Muscle of back (tissue), 13 donors: ENCODE data around the gene OR10H3. TPM values are rescaled to one million over a fixed set of nuclear protein-coding genes. Genes with fewer than 3 reads are reported as not detected.
A peak's percentile ranks its signal among the peaks of the same experiment; 100 is the strongest.
"Not testable (repeated sequence)": the region's sequence is repeated elsewhere in the genome, so short reads cannot be mapped to it uniquely, and the experiment has no call there.

Experiments used
- DNase-seq, 3 donors: peaks; one replicate each; pipeline versions ENCODE4 v3.0.0 to v3.0.0-alpha.2; 2013
- long read RNA-seq, 9 donors: transcript quantifications; one replicate each; lab custom pipeline, GENCODE V29; 2026
- polyA plus RNA-seq, 10 donors: library from polyadenylated mRNA; unstranded; fragments of 120-200 nt; gene quantifications; one replicate each; pipeline ENCODE4 v1.2.1, GENCODE V29; 2013; ENCODE audit not compliant: insufficient read length in 10 of 10

OR10H3 gene
- not detected for polyA plus RNA-seq
- long read RNA-seq, donor 1: 0 reads
- long read RNA-seq, donor 2: 0 reads
- long read RNA-seq, donor 3: 0 reads
- long read RNA-seq, donor 4: 0 reads
- long read RNA-seq, donor 5: 0 reads
- long read RNA-seq, donor 6: 0 reads
- long read RNA-seq, donor 7: 0 reads
- long read RNA-seq, donor 8: 0 reads
- long read RNA-seq, donor 9: 0 reads

DNA sequence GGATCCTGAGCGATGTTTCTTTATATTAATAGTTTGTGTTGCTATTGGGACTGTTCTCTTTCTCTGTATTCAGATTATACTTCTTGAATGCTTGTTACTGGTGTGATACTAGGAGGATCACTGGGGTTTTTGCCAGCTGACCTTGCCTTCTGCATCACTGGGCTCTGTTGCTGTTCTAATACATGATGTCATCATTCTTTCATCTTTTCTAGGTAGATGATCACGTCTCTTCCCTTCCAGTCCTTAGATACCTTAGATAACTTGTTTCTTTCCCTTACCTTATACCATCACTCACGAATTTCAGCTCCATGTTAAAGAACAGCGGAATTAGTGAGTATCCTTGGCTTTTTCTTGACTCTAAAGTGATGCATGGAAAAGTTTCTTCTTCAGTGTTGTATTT is at the start of gene OR10H3:
TSS of gene OR10H3 (plus strand) at position 264 of the 400 bp plus-strand sequence. CDS start 3,408 bp downstream, outside the sequence.
- DNase-seq: no peak

DNA sequence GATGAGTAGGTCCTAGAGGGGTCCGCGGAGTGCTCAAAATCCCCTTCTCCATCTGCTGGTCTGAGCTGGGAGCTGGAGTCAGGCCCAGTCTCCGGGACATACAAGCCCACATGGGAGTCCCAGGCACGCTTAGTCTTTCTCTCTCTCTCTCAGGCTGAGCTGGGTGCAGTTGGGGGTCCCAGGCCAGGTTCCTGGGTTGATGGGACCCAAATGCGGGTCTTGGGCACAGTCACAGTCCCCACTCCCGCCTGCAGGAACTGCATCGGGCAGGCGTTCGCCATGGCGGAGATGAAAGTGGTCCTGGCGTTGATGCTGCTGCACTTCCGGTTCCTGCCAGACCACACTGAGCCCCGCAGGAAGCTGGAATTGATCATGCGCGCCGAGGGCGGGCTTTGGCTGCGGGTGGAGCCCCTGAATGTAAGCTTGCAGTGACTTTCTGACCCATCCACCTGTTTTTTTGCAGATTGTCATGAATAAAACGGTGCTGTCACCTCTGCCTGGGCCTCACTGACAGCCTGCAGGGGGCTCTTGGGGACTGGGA is 41.1 kb upstream of the OR10H3 start:
- DNase-seq: no peak

- DNase-seq: peak in 2 of 3 donors; percentile 7 to 34
Measured at GRCh38 chr19:15701757-15702533, 35.8 kb upstream of the OR10H3 start.

DNA sequence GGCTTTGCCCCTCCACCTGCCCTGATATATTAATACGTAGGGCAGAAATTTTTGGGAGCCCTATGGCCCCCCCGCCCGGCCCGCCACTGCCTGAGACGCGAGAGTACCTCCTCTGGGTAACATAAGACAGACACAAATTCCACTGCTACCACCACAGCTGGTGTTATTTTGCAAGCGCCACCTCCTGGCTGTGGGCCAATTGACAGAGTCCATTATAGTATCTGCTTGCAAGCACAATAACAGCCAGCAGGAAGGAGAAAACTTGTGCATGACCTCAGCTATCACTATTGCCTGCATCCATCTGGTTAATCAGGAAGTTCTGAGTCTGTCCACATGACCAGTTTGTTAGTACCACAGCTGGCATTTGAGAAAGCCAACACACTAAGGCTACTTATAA is 35.3 kb upstream of the OR10H3 start:
- DNase-seq: peak; percentile 59 to 73 (median 66)

GRCh38 chr19:15714638-15715037 is 23.1 kb upstream of the OR10H3 start:
- DNase-seq: no peak

DNA sequence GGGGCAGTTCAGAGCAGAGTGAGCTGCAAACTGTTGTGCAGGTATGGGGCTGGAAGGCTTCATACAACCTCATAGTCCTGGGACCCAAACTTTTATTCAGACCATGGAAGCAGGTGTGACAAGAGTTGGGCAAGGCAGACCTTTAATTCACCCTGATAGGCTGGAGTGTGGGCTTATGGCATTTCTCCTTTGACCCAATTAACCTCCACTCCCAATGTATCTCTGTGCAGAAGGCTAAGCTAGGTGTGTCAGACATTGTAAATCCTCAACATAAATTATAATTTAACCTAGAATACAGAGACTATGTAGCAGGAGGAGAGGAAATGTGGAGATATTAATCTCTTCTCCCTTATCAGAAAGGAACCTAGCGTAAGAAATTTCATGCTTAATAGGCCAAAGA is 22.1 kb upstream of the OR10H3 start:
- no peak for DNase-seq

GRCh38 chr19:15717809-15718208 is 20.0 kb upstream of the OR10H3 start:
- DNase-seq: no peak

- DNase-seq: no peak
Measured at GRCh38 chr19:15721268-15721667, 16.5 kb upstream of the OR10H3 start.

DNA sequence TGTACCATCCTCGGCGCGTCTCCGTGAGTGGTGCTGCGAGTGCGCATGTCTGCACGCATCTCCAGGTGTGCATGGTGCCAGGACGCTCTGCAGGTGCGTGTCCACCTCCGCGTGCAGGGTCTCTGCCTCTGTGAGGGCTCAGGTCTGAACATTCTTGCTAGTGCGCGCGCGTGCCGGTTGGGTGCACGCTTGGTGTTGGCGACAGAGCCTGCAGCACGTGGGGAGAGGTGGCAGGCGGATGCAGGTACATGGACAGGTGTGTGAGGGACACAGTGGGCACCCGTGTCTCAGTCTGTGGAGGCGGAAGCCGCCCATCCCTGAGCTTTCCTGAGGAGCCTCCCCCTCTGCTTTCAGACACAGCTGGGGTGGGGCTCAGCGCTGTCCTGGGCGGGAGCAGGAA is 14.8 kb upstream of the OR10H3 start:
- no peak for DNase-seq

GRCh38 chr19:15727724-15728123 is 10.1 kb upstream of the OR10H3 start, which contains the start of gene OR10H2:
TSS of gene OR10H2 (plus strand) at chr19:15728024. CDS start at chr19:15728044, 20 bp downstream.
- no peak for DNase-seq

GRCh38 chr19:15730538-15730937 is 7.2 kb upstream of the OR10H3 start:
- no peak for DNase-seq

DNA sequence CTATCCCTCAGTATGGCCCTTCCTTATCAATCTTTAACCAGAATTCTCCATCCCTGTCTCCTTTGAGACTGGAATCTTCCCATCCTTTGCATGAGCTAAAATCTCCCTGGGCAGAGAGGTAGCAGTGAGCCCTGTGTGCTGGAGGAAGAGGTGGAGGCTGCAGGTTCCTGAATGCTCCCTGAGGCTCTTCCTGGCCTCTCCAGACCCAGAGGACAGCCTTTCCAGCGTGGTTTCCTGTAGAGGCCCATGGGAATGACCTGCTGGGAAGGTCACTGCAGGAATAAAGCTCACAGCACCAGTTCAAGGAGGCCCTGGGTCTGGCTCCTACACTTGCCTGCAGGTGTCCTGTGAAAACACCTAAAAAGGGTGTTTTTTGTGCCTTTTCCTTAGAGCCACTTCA is 5.4 kb upstream of the OR10H3 start:
- no peak for DNase-seq

DNA sequence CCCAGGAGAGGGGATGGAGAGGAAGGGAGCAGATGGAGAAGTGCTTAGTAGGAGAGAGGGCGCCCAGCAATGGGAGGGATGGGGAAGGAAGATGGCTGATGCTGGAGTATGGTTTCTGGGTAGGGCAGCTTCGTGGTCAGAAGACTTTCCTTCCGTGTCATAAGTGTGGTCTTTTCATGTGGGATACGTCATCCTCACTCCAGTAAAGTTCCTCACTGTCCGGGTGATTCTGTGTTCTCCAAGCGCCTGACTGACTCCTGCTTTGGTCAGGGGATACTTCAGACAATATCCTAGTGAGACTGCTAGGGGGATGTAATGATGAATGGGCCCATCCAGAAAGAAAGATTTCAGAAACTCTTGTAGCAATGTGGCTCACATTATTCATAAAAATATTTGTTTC is 3.9 kb upstream of the OR10H3 start:
- no peak for DNase-seq

DNA sequence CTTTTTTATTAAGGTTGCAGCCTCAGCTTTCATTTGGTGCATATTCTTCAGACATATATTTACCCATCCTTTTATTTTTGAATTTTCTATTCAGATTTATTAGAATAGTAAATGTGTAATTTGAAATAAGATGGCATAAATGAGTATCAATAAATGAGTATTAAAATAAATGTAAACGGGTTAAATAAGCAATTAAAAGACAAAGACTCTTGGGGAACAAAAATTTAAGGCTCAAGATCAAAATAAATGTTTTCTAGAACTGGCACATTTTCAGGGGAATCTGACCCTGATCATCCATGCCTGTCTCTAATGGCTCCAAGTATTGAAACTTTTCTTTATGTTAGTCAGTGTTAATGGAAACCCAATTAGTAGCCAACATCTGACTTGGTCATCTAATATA is 3.0 kb downstream of the OR10H3 start:
- DNase-seq: no peak

DNA sequence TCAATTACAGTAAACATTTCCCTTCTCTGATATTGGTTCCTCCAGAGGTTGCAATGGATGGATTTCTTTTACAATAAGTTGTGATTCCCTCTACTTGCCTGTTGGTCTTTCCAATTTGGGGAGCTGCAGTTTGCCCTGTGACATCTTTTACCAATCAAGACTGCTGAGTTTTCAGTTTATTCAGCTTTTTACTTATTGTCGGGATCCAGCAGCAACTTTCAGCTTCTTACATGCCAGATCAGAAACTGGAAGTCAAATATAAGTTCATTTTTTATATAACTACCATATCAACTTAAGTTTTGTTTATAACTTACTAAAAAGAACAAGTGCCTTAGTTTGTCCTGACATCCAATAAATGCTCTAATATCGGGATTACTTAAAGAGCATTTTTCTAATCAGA is 10.5 kb downstream of the OR10H3 start:
- no peak for DNase-seq

DNA sequence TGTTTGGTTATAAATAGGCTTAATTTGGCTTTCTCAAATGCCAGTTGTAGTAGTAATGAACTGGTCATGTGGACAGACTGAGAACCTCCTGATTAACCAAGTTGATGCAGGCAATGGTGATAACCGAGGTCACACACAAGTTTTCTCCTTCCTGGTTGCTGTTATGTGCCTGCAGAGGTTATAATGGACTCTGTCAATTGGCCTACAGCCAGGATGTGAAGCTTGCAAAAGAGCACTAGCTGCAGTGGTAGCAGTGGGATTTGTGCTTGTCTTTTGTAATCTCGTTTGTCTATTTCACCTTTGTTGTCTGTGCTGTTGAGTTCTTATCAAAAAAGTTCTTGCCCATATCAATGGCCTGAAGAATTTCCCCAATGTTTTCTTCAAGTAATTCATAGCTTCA is 20.6 kb downstream of the OR10H3 start:
- DNase-seq: no peak

GRCh38 chr19:15759962-15760565 is 22.3 kb downstream of the OR10H3 start:
- DNase-seq: no peak

- DNase-seq: peak in 2 of 3 donors; percentile 7 to 30
Measured at GRCh38 chr19:15769586-15769985, 31.8 kb downstream of the OR10H3 start.

DNA sequence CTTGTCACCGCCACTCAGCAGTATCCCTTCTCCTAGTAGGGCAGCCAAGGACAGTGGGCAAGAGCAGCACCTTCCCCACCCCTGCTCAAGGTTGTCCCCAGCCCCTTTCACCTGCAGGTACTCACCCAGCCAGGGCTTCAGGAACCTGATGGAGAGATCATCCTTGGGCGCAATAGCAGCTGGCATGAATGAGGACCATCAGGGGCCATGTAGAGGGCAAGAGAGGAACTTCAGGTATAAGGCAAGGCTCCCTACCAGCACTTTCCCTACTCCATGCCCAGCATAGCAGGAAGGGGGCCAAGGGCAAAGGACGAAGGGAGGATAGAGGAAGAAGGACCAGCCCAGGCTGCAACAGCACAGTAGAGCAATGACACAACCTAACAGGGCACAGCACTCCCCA is 36.4 kb downstream of the OR10H3 start:
- DNase-seq: not testable (repeated sequence)

DNA sequence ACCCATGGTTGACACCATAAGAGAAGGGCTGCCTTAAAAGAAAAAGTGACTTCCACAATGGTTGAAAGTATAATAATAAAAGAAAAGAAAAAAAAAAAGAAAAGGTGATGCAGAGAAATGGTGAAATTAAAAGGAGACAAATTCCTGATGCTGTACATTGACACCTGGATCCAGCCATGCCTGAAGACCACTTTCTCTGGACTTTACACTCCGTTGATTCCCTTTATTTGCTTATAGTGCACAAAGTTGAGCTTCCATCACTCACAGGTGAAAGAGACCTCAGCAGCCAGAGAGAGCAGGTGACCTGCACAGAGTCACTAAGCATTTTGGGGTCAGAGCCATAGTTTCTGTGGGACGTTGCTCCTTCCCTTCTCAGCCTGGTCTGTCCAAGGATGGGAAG is 37.5 kb downstream of the OR10H3 start:
- no peak for DNase-seq

DNA sequence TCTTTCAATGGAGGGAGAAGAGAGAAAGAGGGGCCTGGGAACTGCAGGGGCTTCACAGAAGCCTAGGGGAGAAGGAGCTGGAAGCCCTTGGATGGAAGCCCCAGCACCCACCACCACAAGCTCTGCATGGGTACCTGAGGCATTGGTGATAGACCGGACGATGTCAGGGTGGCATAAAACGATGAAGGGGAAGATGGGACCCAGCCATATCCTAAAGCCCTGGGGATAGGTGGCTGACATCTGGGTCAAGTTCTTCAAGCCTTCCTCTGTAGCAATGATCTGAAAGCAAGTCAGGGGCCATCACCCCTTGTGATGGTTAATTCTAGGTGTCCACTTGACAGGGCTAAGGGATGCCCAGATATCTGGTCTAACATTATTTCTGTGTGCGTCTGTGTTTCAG is 38.5 kb downstream of the OR10H3 start:
- no peak for DNase-seq
